DND-41 (cell line): ENCODE measurements around the gene GDI1.

Experiments used
- ATAC-seq: fragments of 200-7000 bp; cut with Tn5 transposase; 3 replicates; pipeline ENCODE4 v1.9.1; 2021; ENCODE audit warnings: low read depth; ENCODE audit not compliant: insufficient read depth
- DNase-seq: peaks from one replicate; pipeline ENCODE4 v3.0.0-alpha.2; 2020
- H2AFZ ChIP-seq: 2 replicates; pipeline ENCODE4 v1.6.0; 2012; ENCODE audit warnings: low read depth, low read length
- H3K27ac ChIP-seq: 2 replicates; pipeline ENCODE4 v1.5.1; 2012; ENCODE audit warnings: low read length, inconsistent platforms
- H3K27me3 ChIP-seq: fragments of 200-600 bp; sonication (generic); 2 replicates; pipeline ENCODE4 v1.6.0; 2012; ENCODE audit warnings: low read length, mild to moderate bottlenecking, inconsistent platforms; ENCODE audit not compliant: insufficient read depth, poor library complexity
- H3K36me3 ChIP-seq: 2 replicates; pipeline ENCODE4 v1.5.1; 2012; ENCODE audit warnings: low read length, inconsistent platforms; ENCODE audit not compliant: insufficient read depth
- H3K4me1 ChIP-seq: 2 replicates; pipeline ENCODE4 v1.5.1; 2012; ENCODE audit warnings: mild to moderate bottlenecking, low read length; ENCODE audit not compliant: insufficient read depth
- H3K4me2 ChIP-seq: 2 replicates; pipeline ENCODE4 v1.6.0; 2012; ENCODE audit warnings: mild to moderate bottlenecking, moderate library complexity, low read length, inconsistent platforms; ENCODE audit not compliant: insufficient read depth
- H3K4me3 ChIP-seq, 2 experiments: fragments of 200-600 bp in 1 of 2; shearing (Covaris generic) in 1 of 2; 2 replicates each; pipeline ENCODE4 v1.5.1; 2012 to 2016; ENCODE audit warnings: inconsistent platforms in 2 of 2, low read length in 2 of 2, mild to moderate bottlenecking in 2 of 2, low read depth in 1 of 2, moderate library complexity in 1 of 2
- H3K79me2 ChIP-seq: 2 replicates; pipeline ENCODE4 v1.6.0; 2012; ENCODE audit warnings: low read length, inconsistent platforms; ENCODE audit not compliant: insufficient read depth
- H3K9ac ChIP-seq: 2 replicates; pipeline ENCODE4 v1.6.0; 2012; ENCODE audit warnings: low read depth, mild to moderate bottlenecking, inconsistent platforms, low read length, moderate library complexity
- H3K9me3 ChIP-seq: 2 replicates; pipeline ENCODE4 v1.5.1; 2012; ENCODE audit warnings: low read length, moderate library complexity, mild to moderate bottlenecking, inconsistent platforms; ENCODE audit not compliant: insufficient read depth, severe bottlenecking
- H4K20me1 ChIP-seq: 2 replicates; pipeline ENCODE4 v1.6.0; 2012; ENCODE audit warnings: low read length; ENCODE audit not compliant: insufficient read depth
- EZH2 ChIP-seq: IDR thresholded peaks from 3 replicates; pipeline ENCODE4 v1.6.1; 2012; ENCODE audit warnings: borderline replicate concordance, low read depth, mild to moderate bottlenecking, moderate library complexity, low read length, inconsistent platforms; ENCODE audit not compliant: severe bottlenecking
- TF ChIP-seq, protein P1 (sequence below): IDR thresholded peaks from 2 replicates; pipeline ENCODE4 v1.5.1; 2012; ENCODE audit warnings: borderline replicate concordance, low read length, moderate library complexity, mild to moderate bottlenecking; ENCODE audit not compliant: poor library complexity, severe bottlenecking; ENCODE audit errors: extremely low read depth

The GDI1 gene

DNA sequence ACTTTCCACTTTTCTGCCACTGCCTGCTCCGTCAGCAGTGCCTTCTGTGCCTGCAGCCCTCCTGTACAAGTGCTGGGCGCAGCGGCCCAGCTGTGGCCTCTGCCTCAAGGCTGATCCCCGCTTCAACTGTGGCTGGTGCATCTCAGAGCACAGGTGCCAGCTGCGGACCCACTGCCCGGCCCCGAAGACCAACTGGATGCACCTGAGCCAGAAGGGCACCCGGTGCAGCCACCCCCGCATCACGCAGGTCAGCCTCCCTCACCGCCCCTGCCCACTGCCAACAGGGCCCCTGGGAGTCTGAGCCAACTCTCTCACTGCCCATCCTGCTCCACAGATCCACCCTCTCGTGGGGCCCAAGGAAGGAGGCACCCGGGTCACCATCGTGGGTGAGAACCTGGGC lies 28.6 kb downstream of the GDI1 start:
- no peak overlapping the region for H3K27ac ChIP-seq
- ATAC-seq (no peak), DNase-seq (no peak)
- no peak overlapping the region for H3K4me3 ChIP-seq
- no peak for TF ChIP-seq EZH2
- TF ChIP-seq, protein P1, sequence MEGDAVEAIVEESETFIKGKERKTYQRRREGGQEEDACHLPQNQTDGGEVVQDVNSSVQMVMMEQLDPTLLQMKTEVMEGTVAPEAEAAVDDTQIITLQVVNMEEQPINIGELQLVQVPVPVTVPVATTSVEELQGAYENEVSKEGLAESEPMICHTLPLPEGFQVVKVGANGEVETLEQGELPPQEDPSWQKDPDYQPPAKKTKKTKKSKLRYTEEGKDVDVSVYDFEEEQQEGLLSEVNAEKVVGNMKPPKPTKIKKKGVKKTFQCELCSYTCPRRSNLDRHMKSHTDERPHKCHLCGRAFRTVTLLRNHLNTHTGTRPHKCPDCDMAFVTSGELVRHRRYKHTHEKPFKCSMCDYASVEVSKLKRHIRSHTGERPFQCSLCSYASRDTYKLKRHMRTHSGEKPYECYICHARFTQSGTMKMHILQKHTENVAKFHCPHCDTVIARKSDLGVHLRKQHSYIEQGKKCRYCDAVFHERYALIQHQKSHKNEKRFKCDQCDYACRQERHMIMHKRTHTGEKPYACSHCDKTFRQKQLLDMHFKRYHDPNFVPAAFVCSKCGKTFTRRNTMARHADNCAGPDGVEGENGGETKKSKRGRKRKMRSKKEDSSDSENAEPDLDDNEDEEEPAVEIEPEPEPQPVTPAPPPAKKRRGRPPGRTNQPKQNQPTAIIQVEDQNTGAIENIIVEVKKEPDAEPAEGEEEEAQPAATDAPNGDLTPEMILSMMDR: no peak
- peaks cover 70% of the 10 kb centered on the region for H3K36me3 ChIP-seq
- H3K9ac ChIP-seq: no peak overlapping the region
- no peaks in the 10 kb centered on the region for H3K27me3 ChIP-seq
- H2AFZ ChIP-seq: no peak overlapping the region
- H3K4me1 ChIP-seq: no peaks in the 10 kb centered on the region; the same call in none of the 2 replicates
- no peak overlapping the region for H3K4me2 ChIP-seq
- H4K20me1 ChIP-seq: no peaks in the 10 kb centered on the region
- no peaks in the 10 kb centered on the region for H3K79me2 ChIP-seq
- no peaks in the 10 kb centered on the region for H3K9me3 ChIP-seq

DNA sequence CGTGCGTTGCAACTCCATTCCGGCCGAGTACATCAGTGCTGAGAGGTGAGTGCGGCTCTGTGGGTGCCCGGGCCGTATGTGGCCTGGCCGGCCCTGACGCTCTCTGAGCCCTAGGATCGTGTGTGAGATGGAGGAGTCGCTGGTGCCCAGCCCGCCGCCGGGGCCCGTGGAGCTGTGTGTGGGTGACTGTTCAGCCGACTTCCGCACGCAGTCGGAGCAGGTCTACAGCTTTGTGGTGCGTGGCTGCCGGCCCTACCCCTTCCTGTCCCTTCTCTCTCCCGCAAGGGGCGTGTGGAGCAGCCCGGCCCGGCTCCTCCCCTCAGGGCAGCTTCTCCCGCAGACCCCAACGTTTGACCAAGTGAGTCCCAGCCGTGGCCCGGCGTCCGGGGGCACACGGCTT lies 29.1 kb downstream of the GDI1 start:
- Histone ChIP-seq H3K4me2 (no peak overlapping the region), H3K27ac (no peak overlapping the region), H4K20me1 (no peaks in the 10 kb centered on the region), H3K27me3 (no peaks in the 10 kb centered on the region), H3K36me3 (peaks cover 70% of the 10 kb centered on the region), H3K4me1 (no peaks in the 10 kb centered on the region; the same call in none of the 2 replicates), H3K79me2 (no peaks in the 10 kb centered on the region), H3K9ac (no peak overlapping the region), H3K4me3 (no peak overlapping the region), H3K9me3 (no peaks in the 10 kb centered on the region), H2AFZ (no peak overlapping the region)
- TF ChIP-seq EZH2: no peak
- TF ChIP-seq, protein P1: no peak
- ATAC-seq (no peak), DNase-seq (no peak)

- Histone ChIP-seq H3K27me3 (no peaks in the 10 kb centered on the region), H3K9ac (no peak overlapping the region), H3K9me3 (no peaks in the 10 kb centered on the region), H3K4me1 (no peaks in the 10 kb centered on the region), H3K4me3 (no peak overlapping the region), H3K36me3 (peaks cover 71% of the 10 kb centered on the region), H3K4me2 (no peak overlapping the region), H4K20me1 (no peaks in the 10 kb centered on the region), H3K27ac (no peak overlapping the region), H3K79me2 (no peaks in the 10 kb centered on the region), H2AFZ (no peak overlapping the region)
- DNase-seq (no peak), ATAC-seq (no peak)
- no peak for TF ChIP-seq EZH2
- TF ChIP-seq, protein P1: no peak
Observed at GRCh38 chrX:154466907-154467306, 30.0 kb downstream of the GDI1 start.

- Histone ChIP-seq H3K4me1 (no peaks in the 10 kb centered on the region), H2AFZ (no peak overlapping the region), H3K4me3 (no peak overlapping the region), H3K36me3 (peaks cover 69% of the 10 kb centered on the region), H3K27me3 (no peaks in the 10 kb centered on the region), H4K20me1 (no peaks in the 10 kb centered on the region), H3K4me2 (no peak overlapping the region), H3K9me3 (no peaks in the 10 kb centered on the region), H3K9ac (no peak overlapping the region), H3K27ac (no peak overlapping the region), H3K79me2 (no peaks in the 10 kb centered on the region)
- ATAC-seq (no peak), DNase-seq (no peak)
- no peak for TF ChIP-seq EZH2
- TF ChIP-seq, protein P1: no peak
Observed at GRCh38 chrX:154467556-154467955, 30.6 kb downstream of the GDI1 start.
